Measurements from ENCODE around the gene A2M. TPM values are rescaled to one million over a fixed set of nuclear protein-coding genes. Genes with fewer than 3 reads are reported as not detected.

Gene A2M
- total RNA-seq: under 0.01 TPM in 1 of 2 replicates, not detected in the other

DNA sequence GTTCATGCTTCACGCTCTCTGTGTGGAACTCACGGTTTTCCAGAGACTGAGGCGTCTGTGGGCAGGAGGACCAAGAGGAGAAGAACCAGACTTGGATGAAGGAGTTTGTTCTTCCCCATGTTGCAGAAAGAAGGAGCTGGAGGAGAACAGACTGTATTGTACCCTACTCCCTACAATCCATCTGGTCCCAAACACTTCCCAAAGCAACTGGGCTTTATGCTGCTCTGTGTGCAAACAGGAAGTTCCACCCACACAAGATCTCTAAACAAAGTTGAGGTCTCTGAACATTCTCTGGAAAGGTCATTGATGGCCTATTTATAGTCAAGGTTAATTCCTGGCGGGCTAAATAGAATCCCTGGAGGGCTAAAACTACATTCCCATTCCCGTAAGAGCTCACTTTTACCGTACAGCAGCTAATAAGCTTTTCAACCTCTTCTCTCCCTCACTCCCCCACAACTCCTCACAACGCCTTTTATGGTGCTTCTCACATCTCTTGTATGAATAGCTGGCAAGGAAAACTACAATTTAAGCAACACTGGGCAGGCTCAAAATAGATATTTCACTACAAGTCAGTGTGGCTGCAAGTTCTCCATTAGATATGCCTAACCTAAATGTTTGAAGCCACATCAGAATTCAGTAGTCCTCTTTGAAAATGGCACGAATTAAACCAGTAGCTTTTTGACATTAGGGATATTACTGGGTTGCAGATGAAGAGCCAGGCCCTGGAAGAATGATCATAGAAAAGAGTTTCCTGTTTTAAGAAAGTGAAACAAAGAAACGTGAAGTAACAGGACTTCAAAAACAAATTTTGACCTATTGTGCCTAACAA, at the start of gene A2M:
Gene A2M, minus strand, starts transcription at position 189 of the 829 bp plus-strand sequence. Its CDS starts 70 bp downstream, at position 119.

Other genes with a start within 250 kb of the A2M start
- gene PHC1, start 201.4 kb downstream of the A2M start, total RNA-seq: 12.2 and 35.1 TPM in 2 replicates
- gene M6PR, start 166.3 kb downstream of the A2M start, total RNA-seq: 188 and 198 TPM in 2 replicates
- 0.30 and 1.1 TPM in 2 replicates for gene KLRG1, start 126.4 kb downstream of the A2M start, total RNA-seq
- gene PZP, start 92.5 kb upstream of the A2M start, total RNA-seq: not detected in 2 replicates

Data from smooth muscle cell of the umbilical artery (primary cell).